ENCODE results near the gene NHS. TPM values are rescaled to one million over a fixed set of nuclear protein-coding genes. Genes with fewer than 3 reads are reported as not detected.

NHS gene
- polyA plus RNA-seq, 2 of the 4 experiments (the other 2 are of a cell fraction) = 3.6 to 5.0 TPM

DNA sequence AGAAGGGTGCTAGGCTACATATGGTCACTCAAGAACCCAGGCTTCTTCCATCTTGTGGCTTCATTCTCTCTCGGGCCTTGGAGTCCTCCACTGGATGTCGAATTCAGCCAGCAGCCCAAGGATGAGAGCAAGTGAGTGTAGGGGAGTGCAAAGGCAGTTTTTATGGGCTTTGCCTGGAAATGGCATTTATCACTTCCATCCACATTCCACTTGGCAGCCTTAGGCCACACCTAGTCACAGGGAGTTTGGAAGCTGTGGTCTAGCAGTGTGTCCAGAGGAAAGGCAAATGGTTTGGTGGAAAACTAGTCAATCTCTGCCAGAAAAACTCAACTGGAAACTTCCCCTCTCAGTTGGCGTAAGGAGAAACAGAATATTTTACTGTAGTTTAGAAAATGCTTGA lies 59.0 kb downstream of the NHS start (continued):
- no peak for TF ChIP-seq CHD4 (IDR thresholded peaks at IDR 0.05; ENCODE audit: borderline replicate concordance)

DNA sequence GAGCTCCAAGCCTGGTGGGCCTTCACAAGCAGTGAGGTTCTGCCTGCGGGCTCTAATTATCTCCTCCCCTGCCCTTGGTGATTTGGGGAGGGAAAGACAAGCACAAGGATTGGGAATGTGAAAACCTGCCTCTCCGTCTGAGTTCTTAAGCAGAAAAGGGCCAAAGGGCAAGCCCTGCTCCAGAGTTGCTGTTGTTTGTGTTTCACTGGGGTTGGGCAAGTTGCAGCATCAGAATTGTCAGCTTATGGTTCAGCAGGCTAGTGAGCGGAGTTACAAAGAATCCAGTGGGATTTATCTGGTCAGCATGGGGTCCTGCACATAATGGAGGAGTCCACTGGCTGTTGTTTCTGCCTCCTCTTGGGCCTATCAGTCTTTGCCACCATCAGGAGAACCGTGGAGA lies 60.5 kb downstream of the NHS start:
- ChIA-PET POLR2A (no interaction called here), CTCF (no interaction called here)
- DNase-seq (ENCODE audit: low read depth in 1 of 2, low spot score in 1 of 2) (no peak), ATAC-seq (no peak), FAIRE-seq (no peak)
- no peaks in the 10 kb centered on the region for H3K9me3 ChIP-seq
- peak overlapping the region in 1 of 2 experiments; percentile 54; a peak in 2 of 6 replicates for H3K27ac ChIP-seq
- TF ChIP-seq MAFK (IDR thresholded peaks at IDR 0.05; ENCODE audit: partially characterized antibody) (no peak), RCOR1 (IDR thresholded peaks at IDR 0.05; ENCODE audit: low read depth, low read length) (no peak), HDAC2 (IDR thresholded peaks at IDR 0.05) (no peak), CHD2 (IDR thresholded peaks at IDR 0.05; ENCODE audit: low read length, partially characterized antibody) (no peak), RARB (CRISPR knock-in tag; IDR thresholded peaks at IDR 0.05) (no peak), FOSL2 (IDR thresholded peaks at IDR 0.05) (no peak), FOSL2 (CRISPR knock-in tag; IDR thresholded peaks at IDR 0.05) (no peak), ZFP36 (IDR thresholded peaks at IDR 0.05; ENCODE audit: borderline replicate concordance, partially characterized antibody) (no peak), HOXB13 (CRISPR knock-in tag; IDR thresholded peaks at IDR 0.05; ENCODE audit: low read depth) (no peak), ZSCAN20 (CRISPR knock-in tag; IDR thresholded peaks at IDR 0.05) (no peak), PHF8 (IDR thresholded peaks at IDR 0.05; ENCODE audit: borderline replicate concordance, low read depth) (no peak), NFE2L2 (conservative IDR thresholded peaks at IDR 0.05; ENCODE audit: low read length) (no peak), GATA3 (IDR thresholded peaks at IDR 0.05; ENCODE audit: borderline replicate concordance) (no peak), MYC (IDR thresholded peaks at IDR 0.05; ENCODE audit: borderline replicate concordance, low read length) (no peak), CBX8 (IDR thresholded peaks at IDR 0.05) (no peak), CEBPB (IDR thresholded peaks at IDR 0.05) (no peak), SMC3 (IDR thresholded peaks at IDR 0.05) (no peak), RFX5 (IDR thresholded peaks at IDR 0.05) (no peak), NR3C1 (IDR thresholded peaks at IDR 0.05) (no peak)
- TF ChIP-seq, protein P1, sequence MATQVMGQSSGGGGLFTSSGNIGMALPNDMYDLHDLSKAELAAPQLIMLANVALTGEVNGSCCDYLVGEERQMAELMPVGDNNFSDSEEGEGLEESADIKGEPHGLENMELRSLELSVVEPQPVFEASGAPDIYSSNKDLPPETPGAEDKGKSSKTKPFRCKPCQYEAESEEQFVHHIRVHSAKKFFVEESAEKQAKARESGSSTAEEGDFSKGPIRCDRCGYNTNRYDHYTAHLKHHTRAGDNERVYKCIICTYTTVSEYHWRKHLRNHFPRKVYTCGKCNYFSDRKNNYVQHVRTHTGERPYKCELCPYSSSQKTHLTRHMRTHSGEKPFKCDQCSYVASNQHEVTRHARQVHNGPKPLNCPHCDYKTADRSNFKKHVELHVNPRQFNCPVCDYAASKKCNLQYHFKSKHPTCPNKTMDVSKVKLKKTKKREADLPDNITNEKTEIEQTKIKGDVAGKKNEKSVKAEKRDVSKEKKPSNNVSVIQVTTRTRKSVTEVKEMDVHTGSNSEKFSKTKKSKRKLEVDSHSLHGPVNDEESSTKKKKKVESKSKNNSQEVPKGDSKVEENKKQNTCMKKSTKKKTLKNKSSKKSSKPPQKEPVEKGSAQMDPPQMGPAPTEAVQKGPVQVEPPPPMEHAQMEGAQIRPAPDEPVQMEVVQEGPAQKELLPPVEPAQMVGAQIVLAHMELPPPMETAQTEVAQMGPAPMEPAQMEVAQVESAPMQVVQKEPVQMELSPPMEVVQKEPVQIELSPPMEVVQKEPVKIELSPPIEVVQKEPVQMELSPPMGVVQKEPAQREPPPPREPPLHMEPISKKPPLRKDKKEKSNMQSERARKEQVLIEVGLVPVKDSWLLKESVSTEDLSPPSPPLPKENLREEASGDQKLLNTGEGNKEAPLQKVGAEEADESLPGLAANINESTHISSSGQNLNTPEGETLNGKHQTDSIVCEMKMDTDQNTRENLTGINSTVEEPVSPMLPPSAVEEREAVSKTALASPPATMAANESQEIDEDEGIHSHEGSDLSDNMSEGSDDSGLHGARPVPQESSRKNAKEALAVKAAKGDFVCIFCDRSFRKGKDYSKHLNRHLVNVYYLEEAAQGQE (IDR thresholded peaks at IDR 0.05) = no peak
- TF ChIP-seq, protein P2, sequence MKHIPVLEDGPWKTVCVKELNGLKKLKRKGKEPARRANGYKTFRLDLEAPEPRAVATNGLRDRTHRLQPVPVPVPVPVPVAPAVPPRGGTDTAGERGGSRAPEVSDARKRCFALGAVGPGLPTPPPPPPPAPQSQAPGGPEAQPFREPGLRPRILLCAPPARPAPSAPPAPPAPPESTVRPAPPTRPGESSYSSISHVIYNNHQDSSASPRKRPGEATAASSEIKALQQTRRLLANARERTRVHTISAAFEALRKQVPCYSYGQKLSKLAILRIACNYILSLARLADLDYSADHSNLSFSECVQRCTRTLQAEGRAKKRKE (CRISPR knock-in tag; IDR thresholded peaks at IDR 0.05; ENCODE audit: low read depth) = no peak
- 75% methylated on average over 4 of the region's 4 CpGs for WGBS (ENCODE audit: missing lambda C conversion rate)
- peak overlapping the region; percentile 30; the same call in 2 of the 3 replicates for H3K4me2 ChIP-seq
- peaks cover 19% of the 10 kb centered on the region for H3K4me1 ChIP-seq
- no peak overlapping the region for H3K4me3 ChIP-seq

DNA sequence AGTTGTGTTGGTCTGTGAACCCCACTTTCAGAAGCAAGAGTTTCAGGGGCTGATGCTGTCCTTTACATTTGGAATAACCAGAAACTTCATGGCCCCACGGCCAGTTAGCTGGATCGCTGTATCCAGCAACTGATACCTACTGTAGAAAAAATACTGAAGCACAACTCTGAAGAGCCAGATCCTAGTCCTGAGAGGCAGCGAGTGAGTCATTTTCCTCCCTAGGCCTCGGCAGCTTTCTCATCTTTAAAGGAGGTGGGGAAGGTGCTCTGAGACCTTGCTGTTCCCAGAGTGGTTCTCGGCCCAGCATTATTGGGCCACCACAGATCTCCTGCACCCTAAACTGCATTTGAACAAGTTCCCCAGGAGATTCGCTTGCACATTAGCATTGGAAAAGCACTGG lies 63.2 kb downstream of the NHS start:
- no peak for FAIRE-seq
- TF ChIP-seq HDAC2 (IDR thresholded peaks at IDR 0.05) (no peak), HOXB13 (CRISPR knock-in tag; IDR thresholded peaks at IDR 0.05; ENCODE audit: low read depth) (no peak), EHF (CRISPR knock-in tag; IDR thresholded peaks at IDR 0.05) (no peak), ZC3H11A (IDR thresholded peaks at IDR 0.05) (no peak), HEYL (CRISPR knock-in tag; IDR thresholded peaks at IDR 0.05) (no peak), CHD2 (IDR thresholded peaks at IDR 0.05; ENCODE audit: low read length, partially characterized antibody) (no peak), CBX2 (IDR thresholded peaks at IDR 0.05; ENCODE audit: borderline replicate concordance, low read depth) (no peak), POLR2A (IDR thresholded peaks at IDR 0.05; ENCODE audit: low read length) (no peak)
- TF ChIP-seq, protein P1 (IDR thresholded peaks at IDR 0.05) = no peak
- TF ChIP-seq, protein P3, sequence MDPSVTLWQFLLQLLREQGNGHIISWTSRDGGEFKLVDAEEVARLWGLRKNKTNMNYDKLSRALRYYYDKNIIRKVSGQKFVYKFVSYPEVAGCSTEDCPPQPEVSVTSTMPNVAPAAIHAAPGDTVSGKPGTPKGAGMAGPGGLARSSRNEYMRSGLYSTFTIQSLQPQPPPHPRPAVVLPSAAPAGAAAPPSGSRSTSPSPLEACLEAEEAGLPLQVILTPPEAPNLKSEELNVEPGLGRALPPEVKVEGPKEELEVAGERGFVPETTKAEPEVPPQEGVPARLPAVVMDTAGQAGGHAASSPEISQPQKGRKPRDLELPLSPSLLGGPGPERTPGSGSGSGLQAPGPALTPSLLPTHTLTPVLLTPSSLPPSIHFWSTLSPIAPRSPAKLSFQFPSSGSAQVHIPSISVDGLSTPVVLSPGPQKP (IDR thresholded peaks at IDR 0.05; ENCODE audit: low read depth, low read length) = no peak
- TF ChIP-seq, protein P4, sequence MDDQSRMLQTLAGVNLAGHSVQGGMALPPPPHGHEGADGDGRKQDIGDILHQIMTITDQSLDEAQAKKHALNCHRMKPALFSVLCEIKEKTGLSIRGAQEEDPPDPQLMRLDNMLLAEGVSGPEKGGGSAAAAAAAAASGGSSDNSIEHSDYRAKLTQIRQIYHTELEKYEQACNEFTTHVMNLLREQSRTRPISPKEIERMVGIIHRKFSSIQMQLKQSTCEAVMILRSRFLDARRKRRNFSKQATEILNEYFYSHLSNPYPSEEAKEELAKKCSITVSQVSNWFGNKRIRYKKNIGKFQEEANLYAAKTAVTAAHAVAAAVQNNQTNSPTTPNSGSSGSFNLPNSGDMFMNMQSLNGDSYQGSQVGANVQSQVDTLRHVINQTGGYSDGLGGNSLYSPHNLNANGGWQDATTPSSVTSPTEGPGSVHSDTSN (IDR thresholded peaks at IDR 0.05) = no peak

More for the DNA sequence above, 63.2 kb downstream of the NHS start:
- ChIA-PET POLR2A (no interaction called here), CTCF (interaction anchor here (1.3 kb wide), 1 partner anchor 196 kb away, joined by 3 read pairs; no protein-coding TSS in a partner anchor)
- Histone ChIP-seq H3K9me3 (no peaks in the 10 kb centered on the region), H3K4me2 (no peak overlapping the region), H3K4me1 (peaks cover 36% of the 10 kb centered on the region), H3K4me3 (no peak overlapping the region), H3K27ac (no peak overlapping the region)
- 78% methylated on average over 6 of the region's 6 CpGs for WGBS (ENCODE audit: missing lambda C conversion rate)
- ATAC-seq (no peak), DNase-seq (ENCODE audit: low read depth in 1 of 2, low spot score in 1 of 2) (no peak)

Measured in A549 (cell line).